IPS-18c (cell line): Measurements from ENCODE around the gene ASTN1.

Experiments used
- H3K4me3 ChIP-seq: 2 replicates; pipeline ENCODE4 v1.7.0; 2013; ENCODE audit warnings: low read depth, mild to moderate bottlenecking, low read length, moderate library complexity; ENCODE audit not compliant: insufficient read depth
- H3K9me3 ChIP-seq: one replicate; pipeline ENCODE4 v1.6.1; 2013; ENCODE audit warnings: mild to moderate bottlenecking, low read length, moderate library complexity; ENCODE audit not compliant: control insufficient read depth, insufficient read depth

ASTN1 gene

GRCh38 chr1:177164380-177165068 lies at the start of gene ASTN1:
Gene ASTN1, minus strand, starts transcription at chr1:177164712. Its CDS starts 36 bp downstream, at chr1:177164676.
- Histone ChIP-seq H3K9me3 (no peaks in the 10 kb centered on the region), H3K4me3 (peak within 1 kb of the TSS; percentile 70)

GRCh38 chr1:177211231-177211630 lies 46.7 kb upstream of the ASTN1 start:
- Histone ChIP-seq H3K4me3 (no peak overlapping the region), H3K9me3 (no peaks in the 10 kb centered on the region)

DNA sequence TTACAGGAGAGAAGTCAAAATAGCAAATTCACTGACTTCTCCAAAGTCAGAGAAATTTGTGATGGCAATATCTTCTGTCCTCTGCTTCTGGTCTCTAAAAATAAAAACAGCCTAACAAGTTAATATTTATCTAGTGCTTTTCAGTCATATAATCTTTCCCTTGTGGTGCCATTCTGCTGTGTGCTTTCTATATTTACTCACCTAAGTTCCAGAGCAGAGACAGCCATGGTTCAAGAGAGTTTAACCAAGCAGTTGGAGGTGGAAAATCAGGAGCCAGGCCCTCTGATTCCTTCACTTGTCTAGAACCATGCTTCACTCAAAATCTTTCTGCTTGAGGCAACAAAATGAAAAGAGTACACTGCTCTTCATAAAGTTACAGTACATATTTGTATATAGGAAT lies 45.6 kb upstream of the ASTN1 start:
- Histone ChIP-seq H3K4me3 (no peak overlapping the region), H3K9me3 (no peaks in the 10 kb centered on the region)

GRCh38 chr1:177209357-177209756 lies 44.8 kb upstream of the ASTN1 start:
- Histone ChIP-seq H3K4me3 (no peak overlapping the region), H3K9me3 (no peaks in the 10 kb centered on the region)

DNA sequence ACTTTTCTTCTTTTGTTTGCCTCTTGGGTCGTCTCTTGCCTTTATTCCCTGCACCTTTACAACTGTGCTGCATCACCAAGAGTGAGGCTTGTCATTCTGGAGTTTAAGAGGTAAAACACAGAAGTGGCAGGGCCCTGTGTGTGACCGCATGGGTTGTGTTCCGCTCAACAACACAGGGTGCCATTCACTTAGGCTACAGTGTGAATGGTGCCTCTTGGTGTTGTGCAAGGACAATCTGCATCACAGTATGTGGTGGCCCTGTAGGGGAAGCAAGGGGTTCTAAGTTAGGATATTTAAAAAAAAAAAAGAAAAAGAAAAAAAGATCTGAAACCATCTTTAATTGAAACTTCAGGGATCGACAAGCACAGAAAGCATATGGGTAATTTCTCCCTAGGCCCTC lies 44.4 kb upstream of the ASTN1 start:
- H3K4me3 ChIP-seq = no peak overlapping the region

DNA sequence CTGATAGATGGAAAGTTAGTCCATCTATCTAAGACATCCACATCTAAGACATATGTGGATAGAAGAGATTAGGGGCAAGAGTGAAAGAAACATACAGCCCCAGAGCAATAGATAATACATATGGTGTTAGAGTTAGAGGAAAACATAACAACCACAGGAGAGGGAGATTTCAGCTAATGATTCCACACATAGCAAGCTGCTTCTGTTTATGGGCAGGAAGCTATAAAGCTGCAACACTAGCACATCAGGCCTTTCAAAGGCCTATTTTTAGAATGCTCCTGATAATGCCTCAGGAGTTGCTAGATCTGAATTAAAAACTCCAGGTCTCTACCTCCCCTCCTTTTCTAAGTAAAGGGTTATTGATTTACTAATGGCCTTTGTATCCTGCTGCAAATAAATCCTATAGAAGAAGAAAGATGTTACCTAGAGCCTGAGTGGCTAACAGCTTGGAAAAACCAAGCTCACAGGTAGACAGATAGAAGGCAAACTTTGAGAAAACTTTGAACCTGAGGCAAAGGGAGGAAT lies 42.4 kb upstream of the ASTN1 start:
- no peaks in the 10 kb centered on the region for H3K9me3 ChIP-seq
- H3K4me3 ChIP-seq = no peak overlapping the region

More for the DNA sequence above, 44.4 kb upstream of the ASTN1 start:
- H3K9me3 ChIP-seq = no peaks in the 10 kb centered on the region

- Histone ChIP-seq H3K9me3 (no peaks in the 10 kb centered on the region), H3K4me3 (no peak overlapping the region)
Measured at GRCh38 chr1:177200290-177200689, 35.8 kb upstream of the ASTN1 start.

GRCh38 chr1:177198243-177198642 lies 33.7 kb upstream of the ASTN1 start:
- Histone ChIP-seq H3K9me3 (no peaks in the 10 kb centered on the region), H3K4me3 (no peak overlapping the region)

GRCh38 chr1:177190308-177190970 lies 25.9 kb upstream of the ASTN1 start:
- Histone ChIP-seq H3K4me3 (no peak overlapping the region), H3K9me3 (no peaks in the 10 kb centered on the region)

DNA sequence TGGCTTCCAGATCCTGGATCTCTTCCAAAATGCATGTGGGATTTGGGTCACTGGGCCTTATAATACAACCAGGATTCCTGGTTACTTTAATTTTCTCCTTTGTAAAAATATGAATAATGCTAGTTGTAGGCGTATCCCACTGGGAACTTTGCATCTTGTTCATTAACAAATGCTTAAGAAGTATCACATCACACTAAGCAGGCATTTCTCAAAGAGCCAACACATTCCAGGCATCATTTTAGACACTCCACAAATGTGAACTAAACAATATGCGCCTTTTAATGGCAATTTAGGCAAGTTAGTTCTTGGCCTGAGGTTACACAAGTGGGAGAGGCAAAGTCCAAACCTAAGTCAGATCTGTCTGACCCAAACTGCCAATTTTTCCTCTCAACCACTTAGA lies 22.1 kb upstream of the ASTN1 start:
- H3K9me3 ChIP-seq = no peaks in the 10 kb centered on the region
- H3K4me3 ChIP-seq = no peak overlapping the region

GRCh38 chr1:177185209-177185608 lies 20.7 kb upstream of the ASTN1 start:
- Histone ChIP-seq H3K4me3 (no peak overlapping the region), H3K9me3 (no peaks in the 10 kb centered on the region)

GRCh38 chr1:177183836-177184235 lies 19.3 kb upstream of the ASTN1 start:
- Histone ChIP-seq H3K9me3 (no peaks in the 10 kb centered on the region), H3K4me3 (no peak overlapping the region)

DNA sequence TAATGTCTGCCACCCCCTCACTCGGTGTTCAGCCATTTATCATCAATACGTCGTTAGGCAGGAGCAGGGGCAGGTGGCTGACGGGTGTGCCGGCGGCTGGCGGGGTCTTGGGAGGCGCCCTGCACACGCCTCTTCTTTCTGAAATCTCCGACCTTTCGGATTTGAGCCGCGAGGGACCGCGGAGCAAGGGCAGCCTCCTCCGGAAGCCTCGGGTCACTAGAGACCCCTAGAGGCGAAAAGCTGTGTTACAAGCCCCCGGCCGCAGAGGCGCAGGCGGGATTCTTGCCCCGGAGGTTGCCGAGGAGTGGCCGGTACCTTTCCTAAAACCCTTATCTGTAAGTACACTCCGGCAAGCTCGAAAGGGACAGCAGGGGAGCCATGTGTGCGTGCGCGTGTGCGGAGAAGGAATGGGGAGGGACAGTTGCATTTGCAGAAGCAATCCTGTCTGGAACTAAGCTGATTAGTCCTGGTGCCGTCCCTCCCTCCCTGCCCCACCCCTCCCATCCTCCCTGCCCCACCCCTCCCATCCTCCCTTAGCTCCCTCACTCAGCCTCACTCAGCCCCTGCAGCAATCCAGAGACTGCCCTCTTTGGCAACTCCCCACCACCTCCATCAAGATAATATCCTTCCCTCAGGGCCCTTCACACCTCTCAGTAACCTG lies 17.2 kb upstream of the ASTN1 start:
- peak overlapping the region; percentile 59 for H3K4me3 ChIP-seq
- H3K9me3 ChIP-seq = no peaks in the 10 kb centered on the region

GRCh38 chr1:177181280-177181630 lies 16.7 kb upstream of the ASTN1 start:
- H3K4me3 ChIP-seq = peak overlapping the region; percentile 59
- H3K9me3 ChIP-seq = no peaks in the 10 kb centered on the region

GRCh38 chr1:177174921-177175634 lies 10.6 kb upstream of the ASTN1 start:
- no peak overlapping the region for H3K4me3 ChIP-seq

DNA sequence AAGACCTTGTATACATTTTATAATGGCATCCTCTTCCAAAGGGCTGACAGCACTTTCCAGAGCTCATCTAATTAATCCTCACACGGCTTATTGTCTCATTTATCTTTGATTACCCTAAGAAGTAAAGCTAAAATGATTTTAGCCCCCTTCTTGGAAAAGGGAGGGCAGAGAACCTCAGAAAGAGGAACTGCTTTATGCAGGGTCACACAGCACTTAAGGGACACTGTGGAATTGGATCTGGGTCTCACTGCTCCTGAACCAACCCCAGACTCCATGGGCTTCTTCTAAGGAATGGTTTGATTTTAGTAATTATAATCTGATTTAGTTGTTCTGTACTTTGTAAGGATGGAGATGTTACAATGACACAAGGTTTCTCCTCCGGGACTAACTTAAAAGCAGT lies 9.5 kb upstream of the ASTN1 start:
- Histone ChIP-seq H3K9me3 (no peaks in the 10 kb centered on the region), H3K4me3 (no peak overlapping the region)

More at GRCh38 chr1:177174921-177175634, 10.6 kb upstream of the ASTN1 start:
- H3K9me3 ChIP-seq = no peaks in the 10 kb centered on the region

DNA sequence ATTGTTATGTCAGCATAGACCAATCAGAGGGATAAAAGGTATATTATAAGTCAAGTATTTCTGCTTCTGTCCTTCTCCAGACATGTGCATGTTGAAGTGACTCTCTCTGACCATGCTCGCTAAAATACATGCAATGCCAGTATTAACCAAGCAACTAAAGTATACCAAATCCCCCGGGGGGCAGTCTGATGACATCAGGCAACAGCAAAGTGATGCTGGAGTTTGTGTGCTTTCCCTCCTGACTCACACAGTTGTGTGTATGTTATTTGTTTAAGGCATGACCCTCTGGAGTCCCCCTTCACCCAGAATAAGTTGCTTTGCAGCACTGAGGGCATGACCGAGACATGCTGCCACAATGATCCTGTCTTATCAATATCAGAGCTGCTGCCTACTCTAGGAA lies 8.4 kb upstream of the ASTN1 start:
- Histone ChIP-seq H3K4me3 (no peak overlapping the region), H3K9me3 (no peaks in the 10 kb centered on the region)
